Mucosa of descending colon (tissue), 3 donors: ENCODE measurements around the gene BACH2. TPM values are rescaled to one million over a fixed set of nuclear protein-coding genes. Genes with fewer than 3 reads are reported as not detected.

ENCODE experiments used
- ATAC-seq: fragments of 200-7000 bp; cut with Tn5 transposase; one replicate; pipeline ENCODE4 v1.9.1; 2020; ENCODE audit warnings: mild to moderate bottlenecking, moderate library complexity
- DNase-seq, 3 donors: peaks; one replicate each; pipeline ENCODE4 v3.0.0-alpha.2; 2020
- H3K36me3 ChIP-seq: fragments of 200-600 bp; one replicate; pipeline ENCODE4 v1.8.0; 2021; ENCODE audit warnings: low read depth, mild to moderate bottlenecking
- H3K4me1 ChIP-seq: fragments of 200-600 bp; one replicate; pipeline ENCODE4 v1.8.0; 2021; ENCODE audit warnings: low read depth, mild to moderate bottlenecking
- H3K4me3 ChIP-seq: fragments of 200-600 bp; one replicate; pipeline ENCODE4 v1.8.0; 2021; ENCODE audit warnings: mild to moderate bottlenecking
- H3K9me3 ChIP-seq: fragments of 200-600 bp; one replicate; pipeline ENCODE4 v1.8.0; 2021; ENCODE audit warnings: mild to moderate bottlenecking
- intact Hi-C, 2 donors: fragments of 100-400 bp; cut with DNase I in 1 of 2; cut with micrococcal nuclease in 1 of 2; formaldehyde crosslinking; loops; one replicate each; pipeline versions ENCODE4 v1.11.0 to v1.11.1; 2022; cut with DNase I, micrococcal nuclease
- total RNA-seq, 3 donors: library from RNA; stranded (reverse); fragmentation: NEBNext Ultra II Directional in 2 of 3; extraction: Animal tissue kit (Norgen Biotek cat#: 25700) in 2 of 3; gene quantifications; one replicate each; pipeline versions ENCODE4 v1.2.1 to v1.2.4, GENCODE V29; 2021 to 2023
- TF ChIP-seq, protein P1 (sequence below): fragments of 200-600 bp; IDR thresholded peaks from one replicate; pipeline ENCODE4 v1.8.0; 2022; ENCODE audit warnings: antibody characterized with exemption, mild to moderate bottlenecking
- donor health status: DM: no; HTN: no; CAD: no; lungs with moderate emphysema.
- donor health status: DM: no; HTN: no; CAD: no.
- donor health status: DM: no; HTN: yes; CAD: no.

The BACH2 gene
- total RNA-seq, 3 donors from 2014 or later: 0.96 to 1.6 (median 1.2) TPM

DNA sequence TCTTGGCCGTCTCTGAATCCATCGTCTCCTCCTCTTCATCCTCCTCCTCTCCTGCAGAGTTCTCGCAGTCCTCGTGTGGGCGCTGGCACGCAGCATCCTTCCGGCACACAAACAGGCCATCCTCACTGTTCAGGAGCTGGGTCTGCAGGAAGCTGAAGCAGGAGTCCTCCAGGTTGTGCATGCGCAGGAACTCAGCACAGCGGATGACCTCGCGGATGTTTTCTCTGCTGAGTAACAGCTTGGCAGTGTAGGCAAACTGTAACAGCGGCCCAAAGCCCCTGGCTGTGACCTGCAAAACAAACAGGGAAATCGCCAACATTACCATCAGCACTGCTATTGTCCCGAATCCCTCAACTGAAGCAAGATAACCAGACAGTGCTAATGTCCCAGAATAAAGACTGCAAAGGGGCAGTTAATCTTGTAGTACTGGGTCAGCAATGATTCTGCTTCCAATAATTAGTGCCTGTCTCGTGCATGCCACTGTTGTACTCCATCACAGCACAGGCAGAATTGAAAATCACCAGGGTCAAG is 345.0 kb downstream of the BACH2 start:
- H3K4me1 ChIP-seq: no peaks in the 10 kb centered on the region
- H3K9me3 ChIP-seq: no peaks in the 10 kb centered on the region
- no peak overlapping the region for H3K4me3 ChIP-seq
- ATAC-seq: no peak
- TF ChIP-seq, protein P1, sequence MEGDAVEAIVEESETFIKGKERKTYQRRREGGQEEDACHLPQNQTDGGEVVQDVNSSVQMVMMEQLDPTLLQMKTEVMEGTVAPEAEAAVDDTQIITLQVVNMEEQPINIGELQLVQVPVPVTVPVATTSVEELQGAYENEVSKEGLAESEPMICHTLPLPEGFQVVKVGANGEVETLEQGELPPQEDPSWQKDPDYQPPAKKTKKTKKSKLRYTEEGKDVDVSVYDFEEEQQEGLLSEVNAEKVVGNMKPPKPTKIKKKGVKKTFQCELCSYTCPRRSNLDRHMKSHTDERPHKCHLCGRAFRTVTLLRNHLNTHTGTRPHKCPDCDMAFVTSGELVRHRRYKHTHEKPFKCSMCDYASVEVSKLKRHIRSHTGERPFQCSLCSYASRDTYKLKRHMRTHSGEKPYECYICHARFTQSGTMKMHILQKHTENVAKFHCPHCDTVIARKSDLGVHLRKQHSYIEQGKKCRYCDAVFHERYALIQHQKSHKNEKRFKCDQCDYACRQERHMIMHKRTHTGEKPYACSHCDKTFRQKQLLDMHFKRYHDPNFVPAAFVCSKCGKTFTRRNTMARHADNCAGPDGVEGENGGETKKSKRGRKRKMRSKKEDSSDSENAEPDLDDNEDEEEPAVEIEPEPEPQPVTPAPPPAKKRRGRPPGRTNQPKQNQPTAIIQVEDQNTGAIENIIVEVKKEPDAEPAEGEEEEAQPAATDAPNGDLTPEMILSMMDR: no peak
- intact Hi-C loops: no loop called here
- DNase-seq: no peak
- no peaks in the 10 kb centered on the region for H3K36me3 ChIP-seq

DNA sequence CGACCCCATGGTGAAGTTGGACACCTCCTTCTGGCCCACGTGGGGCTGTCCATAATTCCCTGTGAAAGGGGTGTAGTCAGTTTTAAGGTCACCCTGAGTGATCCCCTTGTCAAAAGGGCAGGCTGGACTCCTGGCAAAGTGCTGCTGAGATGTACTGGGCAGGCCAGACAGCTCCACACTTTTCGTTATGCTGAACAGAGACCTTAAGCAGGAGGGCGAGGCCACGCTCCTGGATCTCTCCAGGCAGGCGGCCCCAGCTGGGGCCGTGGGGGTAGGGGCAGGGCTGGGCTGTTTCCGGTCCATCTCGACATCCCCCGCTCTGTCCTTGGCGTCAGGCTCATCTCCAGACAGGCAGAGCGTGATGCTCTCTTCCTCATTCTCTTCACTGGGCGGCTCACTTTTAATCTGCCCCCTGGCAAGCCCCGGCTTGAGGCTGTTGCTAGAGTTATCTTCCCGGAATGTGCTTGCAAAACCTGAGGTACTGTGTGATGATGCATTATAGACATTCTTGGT is 345.7 kb downstream of the BACH2 start:
- no peak for DNase-seq
- intact Hi-C loops: no loop called here
- H3K4me1 ChIP-seq: no peaks in the 10 kb centered on the region
- H3K4me3 ChIP-seq: no peak overlapping the region
- H3K36me3 ChIP-seq: no peaks in the 10 kb centered on the region
- TF ChIP-seq, protein P1: no peak
- no peaks in the 10 kb centered on the region for H3K9me3 ChIP-seq
- ATAC-seq: no peak

DNA sequence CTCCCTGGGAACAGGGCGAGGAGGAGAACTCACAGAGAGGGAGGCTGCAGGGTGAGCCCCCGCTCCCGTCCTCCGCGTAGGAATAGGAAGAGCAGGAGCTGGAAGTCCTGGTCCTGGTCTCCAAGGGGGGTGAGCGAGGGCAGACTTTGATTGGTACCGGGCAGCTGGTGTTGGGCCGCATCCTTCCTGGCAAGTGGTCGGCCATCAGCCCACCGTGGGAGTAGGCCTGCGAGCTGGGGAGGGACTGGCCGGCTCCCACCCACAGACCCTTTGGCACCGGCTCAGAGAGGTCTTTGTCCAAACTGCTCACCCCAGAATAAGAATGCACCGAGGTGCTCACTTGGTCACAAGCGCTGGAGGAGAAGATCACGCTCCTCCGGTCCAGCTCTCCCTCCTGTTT is 346.2 kb downstream of the BACH2 start:
- TF ChIP-seq, protein P1: no peak
- no peak for DNase-seq
- Histone ChIP-seq H3K36me3 (no peaks in the 10 kb centered on the region), H3K4me1 (no peaks in the 10 kb centered on the region), H3K4me3 (no peak overlapping the region), H3K9me3 (no peaks in the 10 kb centered on the region)
- intact Hi-C loops: no loop called here
- no peak for ATAC-seq

DNA sequence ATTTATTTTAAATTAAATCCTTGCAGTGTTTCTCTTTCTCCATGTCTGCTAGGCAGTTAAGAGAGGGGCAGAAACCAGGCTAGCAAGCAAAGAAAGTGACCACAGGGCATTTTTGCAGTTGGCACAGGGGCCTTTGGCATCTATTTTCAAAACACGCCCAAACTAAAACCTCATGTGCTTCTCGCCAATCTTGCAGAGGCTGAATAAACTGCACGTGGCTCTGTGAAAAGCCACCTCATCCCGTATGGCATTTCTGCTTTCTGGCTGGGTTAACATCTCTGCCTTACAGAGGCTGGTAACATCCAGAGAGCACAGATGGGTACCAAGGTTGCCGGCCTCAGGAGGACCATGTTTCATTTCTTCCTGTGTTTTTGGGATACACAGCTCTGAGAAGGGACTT is 347.8 kb downstream of the BACH2 start:
- Histone ChIP-seq H3K36me3 (no peaks in the 10 kb centered on the region), H3K4me1 (no peaks in the 10 kb centered on the region), H3K4me3 (no peak overlapping the region), H3K9me3 (no peaks in the 10 kb centered on the region)
- DNase-seq (no peak), ATAC-seq (no peak)
- intact Hi-C loops: loop anchor here (10.0 kb wide), 2 partner anchors 446 to 526 kb away; no protein-coding TSS in a partner anchor
- TF ChIP-seq, protein P1: no peak

DNA sequence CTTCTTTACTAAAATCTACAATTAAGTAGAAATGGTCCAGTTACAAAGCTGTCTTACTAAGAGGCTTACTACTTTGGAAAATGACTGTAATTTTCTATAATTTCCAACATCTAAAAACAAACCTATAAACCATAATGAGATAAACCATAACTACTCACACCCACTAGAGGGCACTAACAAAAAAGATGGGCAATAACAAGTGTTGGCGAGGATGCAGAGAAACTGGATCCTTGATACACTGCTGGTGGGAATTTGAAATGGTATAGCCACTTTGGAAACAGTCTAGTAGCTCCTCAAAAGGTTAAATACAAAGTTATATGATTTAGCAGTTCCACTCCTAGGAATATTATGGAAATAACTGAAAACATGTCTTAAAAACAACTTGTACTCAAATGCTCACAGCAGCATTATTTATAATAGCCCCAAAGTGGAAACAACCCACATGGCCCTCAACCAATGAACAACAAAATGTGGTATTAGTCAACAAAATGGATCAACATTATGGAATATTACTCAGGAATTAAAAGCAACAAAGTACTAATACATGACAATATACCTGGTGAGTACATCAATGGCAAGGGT is 351.7 kb downstream of the BACH2 start:
- TF ChIP-seq, protein P1: no peak
- H3K9me3 ChIP-seq: no peaks in the 10 kb centered on the region
- H3K4me1 ChIP-seq: peaks cover 12% of the 10 kb centered on the region
- H3K4me3 ChIP-seq: no peak overlapping the region
- DNase-seq (no peak), ATAC-seq (no peak)
- intact Hi-C loops: loop anchor here (5.0 to 10.0 kb wide), 3 partner anchors 450 to 532 kb away; no protein-coding TSS in a partner anchor
- H3K36me3 ChIP-seq: no peaks in the 10 kb centered on the region
